Islet of Langerhans (tissue), 1 donor: ENCODE measurements around the gene GNA15.

Experiments used
- FAIRE-seq: peaks from one replicate; lab custom pipeline; 2011; peaks lifted over from hg19 to GRCh38; lab: Jason Lieb, UNC

Gene GNA15

DNA sequence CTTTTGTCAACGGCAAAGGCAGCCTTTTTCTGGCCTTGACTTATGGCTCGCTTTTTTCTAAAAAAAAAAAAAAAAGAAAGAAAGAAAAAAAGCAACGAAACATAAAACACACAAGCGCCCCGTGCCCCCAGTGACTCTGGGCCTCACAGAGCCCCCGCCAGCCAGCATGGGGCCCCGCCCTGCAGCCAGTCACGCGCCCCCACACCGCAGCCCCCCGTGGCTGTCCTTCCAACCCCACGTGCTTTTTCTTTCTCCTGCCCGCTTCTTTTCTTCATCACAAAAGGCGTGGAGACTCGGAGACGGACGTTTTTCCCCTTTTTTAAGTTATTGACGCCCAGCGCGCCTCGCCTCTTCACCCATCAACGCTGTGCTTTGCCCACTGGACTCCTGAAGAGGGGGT, 14.4 kb upstream of the GNA15 start:
- no peak for FAIRE-seq

DNA sequence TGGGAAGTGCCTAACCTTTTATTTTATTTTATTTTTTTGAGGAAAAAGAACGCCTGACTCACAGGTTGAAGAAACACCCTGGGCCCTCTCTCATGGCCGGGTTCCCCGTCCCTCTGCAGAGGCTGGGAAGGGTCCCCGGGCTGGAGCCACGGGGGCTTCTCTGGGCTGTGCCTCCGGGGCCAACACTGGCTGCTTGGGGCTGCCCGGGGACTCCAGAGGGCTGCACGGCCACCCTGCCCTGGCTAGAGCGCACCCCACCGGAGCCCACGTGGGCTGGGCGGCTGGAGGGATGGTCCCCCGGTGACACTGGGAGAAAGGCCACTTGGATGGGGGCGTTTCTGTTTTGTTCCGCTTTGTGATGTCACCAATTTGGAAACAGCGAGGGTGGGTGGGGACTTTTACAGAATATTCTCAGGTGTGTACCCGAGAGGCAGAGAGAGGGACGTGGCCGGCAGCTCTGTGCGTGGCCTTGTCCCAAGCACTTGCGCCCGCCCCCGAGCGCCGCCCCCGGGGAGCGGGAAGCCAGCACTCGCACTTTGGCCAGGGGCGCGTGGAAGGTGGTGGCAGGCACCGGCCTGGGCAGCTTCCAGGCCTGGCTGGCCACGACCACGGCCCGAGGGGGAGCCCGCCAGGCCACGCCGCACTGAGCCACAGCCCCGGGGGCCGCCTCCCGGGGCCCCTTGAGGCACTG, 13.9 kb upstream of the GNA15 start:
- FAIRE-seq = no peak

DNA sequence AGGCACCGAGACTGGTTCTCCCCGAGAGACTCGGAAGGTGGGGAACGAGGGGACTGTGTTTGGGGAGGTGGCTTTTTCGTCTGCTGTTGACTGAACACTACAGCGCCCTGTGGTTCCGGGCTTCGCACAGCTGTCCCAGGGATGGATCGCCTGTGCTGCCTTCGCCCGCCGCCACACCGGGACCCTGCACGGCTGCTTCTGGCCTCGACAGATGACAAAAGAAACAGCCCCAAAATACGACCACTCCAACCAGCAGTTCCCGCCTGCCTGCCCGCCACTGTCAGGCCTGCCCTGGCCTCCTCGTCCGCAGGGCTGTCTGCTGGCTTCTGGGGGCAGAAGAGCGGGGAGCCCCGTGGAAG, 13.3 kb upstream of the GNA15 start:
- no peak for FAIRE-seq

DNA sequence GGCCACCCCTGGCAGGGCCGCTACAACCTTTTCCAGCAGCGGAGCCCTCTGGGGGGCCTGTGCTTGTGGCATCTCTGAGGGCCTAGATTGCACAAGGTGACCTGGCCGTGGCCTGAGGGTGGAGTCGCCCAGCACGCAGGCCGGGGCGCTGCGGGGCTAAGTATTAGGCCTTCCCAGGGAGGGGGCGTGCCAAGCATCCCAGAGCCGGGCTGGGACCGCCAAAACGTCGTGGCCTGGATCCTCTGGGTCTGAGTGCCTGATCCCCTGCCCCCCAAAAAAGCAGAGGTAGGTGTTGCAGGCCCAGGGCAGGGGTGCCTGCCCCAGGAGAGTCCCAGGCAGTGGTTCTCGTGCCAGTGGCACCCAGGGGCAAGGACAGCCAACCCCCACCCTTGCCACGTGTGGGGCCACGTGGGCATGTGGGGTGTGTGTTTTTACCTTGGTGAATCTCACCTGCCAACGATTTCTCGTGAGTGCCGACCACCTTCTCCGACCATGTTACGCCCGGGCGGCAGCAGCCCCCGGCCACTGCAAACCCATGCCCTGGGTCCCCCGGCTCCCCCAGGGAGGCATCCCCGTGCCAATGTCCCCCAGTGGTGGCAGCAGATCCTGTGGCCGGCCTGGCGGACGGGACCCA, 12.6 kb upstream of the GNA15 start:
- no peak for FAIRE-seq

DNA sequence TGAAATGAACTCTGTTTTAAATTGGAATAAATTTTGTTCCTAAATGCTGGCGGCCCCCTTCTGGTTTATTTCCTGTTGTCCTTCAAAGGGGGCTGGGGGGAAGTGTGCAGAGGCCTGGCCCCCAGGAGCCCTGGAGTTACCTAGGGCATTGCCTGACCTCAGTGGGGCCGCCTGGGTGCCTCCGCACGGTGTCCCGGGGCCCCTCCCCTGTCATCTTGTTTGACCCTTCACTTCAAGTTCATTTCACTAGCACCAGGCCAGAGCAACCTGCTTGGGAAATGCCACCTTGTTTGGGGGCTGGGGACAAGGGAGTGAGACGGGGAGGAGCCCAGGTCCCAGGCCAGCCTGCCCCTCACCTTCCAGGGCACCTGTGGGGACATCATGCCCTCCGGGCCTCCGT, 11.9 kb upstream of the GNA15 start:
- no peak for FAIRE-seq

DNA sequence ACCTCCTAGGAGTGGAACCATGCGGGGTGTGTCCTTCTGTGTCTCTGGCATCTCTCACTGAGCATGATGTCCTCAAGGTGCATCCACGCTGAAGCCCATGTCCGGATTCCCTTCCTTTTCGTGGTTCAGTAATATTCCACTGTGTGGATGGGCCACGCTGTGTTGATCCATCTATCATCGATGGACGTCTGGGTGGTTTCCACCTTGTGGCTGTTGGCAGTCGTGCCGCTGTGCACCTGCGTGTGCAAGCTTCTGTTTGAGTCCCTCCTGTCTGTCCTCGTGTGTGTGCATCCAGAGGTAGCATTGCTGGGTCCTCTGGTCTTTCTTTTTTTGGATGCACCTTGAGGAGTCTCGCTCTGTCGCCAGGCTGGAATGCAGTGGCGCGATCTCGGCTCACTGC, 11.2 kb upstream of the GNA15 start:
- no peak for FAIRE-seq

DNA sequence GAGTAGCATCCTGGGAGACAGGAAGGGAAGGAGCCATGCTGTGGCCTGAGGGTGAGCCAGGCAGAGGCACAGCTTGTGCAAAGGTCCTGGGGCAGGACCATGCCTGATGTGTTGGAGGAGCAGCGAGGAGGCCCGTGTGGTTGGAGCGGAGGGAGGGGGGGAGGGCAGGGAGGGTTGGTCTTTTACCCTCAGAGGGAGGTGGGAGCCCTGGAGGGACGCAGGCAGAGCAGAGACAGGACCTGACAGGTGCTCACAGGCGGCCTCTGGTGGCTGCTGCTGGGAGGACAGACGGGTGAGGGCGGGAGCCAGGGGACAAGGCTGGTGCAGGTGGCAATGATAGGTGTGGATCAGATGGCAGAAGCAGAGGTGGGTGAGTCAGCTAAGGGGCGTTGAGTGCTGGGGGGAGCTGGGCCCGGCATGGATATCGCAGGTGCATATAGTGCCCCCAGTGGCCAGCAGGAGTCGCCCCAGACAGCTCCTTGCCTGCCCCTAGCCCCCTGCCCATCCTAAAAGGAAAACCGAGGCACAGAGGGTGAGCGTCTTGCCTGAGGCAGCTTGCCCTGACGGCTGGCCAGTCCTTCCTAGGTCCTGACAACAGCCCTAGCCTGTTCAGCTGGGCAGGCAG, 9.8 kb upstream of the GNA15 start:
- no peak for FAIRE-seq

DNA sequence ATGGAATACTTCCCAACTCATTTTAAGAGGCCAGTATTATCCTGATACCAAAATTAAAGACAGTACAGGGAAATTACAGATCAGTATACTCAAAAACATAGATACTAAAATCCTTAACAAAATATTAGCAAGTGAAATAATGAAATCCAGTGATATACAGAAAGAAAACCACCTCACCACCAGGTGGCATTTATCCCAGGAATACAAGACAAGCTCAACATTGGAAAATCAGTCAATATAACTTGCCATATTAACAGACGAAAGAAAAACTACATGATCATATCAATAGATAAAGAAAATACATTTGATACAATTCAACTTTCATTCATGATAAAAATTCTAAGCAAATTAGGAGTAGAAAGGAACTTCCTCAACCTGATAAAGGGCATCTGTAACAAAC, 6.7 kb upstream of the GNA15 start:
- FAIRE-seq = peak; percentile 71

DNA sequence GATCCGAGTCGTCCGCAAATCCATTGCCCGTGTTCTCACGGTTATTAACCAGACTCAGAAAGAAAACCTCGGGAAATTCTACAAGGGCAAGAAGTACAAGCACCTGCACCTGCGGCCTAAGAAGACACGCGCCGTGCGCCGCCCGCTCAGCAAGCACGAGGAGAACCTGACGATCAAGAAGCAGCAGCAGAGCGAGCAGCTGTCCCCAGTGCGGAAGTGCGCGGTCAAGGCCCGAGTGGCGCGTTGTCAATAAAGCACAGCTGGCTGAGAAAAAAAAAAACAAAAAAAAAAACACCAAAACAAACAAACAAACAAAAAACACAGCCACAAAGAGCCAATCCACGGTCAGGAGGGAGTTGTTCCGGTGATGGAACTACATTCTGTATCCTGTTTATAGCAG, 4.7 kb upstream of the GNA15 start:
- FAIRE-seq = no peak

DNA sequence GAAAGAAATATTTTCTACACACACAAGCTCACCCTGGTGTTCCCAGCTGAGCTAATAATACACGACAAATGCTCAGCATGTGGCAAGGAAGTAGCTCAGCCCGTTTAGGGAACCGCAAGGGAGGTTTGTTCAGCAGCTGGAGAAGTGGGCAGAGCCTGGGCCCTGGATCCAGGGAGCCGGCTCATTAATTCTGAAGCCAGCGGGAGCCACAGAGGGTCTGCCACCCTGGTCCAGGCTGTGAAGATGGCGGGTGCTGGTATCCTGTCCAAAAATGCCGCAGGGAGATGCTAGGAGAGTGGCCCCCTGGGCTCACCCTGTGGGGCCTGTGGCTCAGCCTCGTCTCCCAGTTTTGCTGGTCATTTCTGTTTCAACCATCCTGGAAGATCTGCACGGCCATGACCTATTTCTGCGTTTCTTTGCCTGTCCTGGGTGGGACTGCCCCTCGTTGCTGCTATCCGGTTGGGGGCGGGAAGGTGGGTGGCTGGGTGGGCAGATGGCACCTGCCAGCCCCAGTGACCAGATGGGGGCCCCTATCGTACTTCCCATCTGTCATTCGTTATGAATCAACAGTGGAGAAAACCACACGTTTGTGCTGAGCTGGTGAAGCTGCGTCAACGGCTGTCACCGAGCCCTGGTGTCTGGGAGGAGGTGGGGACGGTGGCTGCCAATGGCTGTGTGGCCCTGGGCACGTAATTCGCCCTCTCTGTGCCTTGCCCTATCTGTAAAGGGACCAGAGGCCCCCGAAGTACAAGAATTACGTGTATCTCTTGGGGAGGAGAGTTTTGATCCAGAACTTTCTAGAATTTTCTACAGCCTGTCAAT, 2.7 kb upstream of the GNA15 start:
- FAIRE-seq = peak; percentile 38

DNA sequence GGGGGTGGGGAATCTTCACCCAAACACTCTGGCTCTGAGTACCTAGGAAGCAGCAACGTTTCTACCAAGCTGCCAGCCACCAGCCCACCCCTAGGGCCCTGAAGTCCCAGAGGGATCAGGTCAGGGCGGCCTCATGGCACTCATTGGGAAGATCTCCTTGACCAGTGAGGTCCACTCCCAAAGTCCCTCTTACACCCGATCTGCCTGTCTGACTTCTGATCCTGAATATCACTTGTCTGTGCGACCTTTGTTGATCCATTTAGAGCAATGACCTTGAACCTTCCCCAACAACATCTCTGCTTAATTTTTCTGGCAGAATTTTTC, 2.1 kb upstream of the GNA15 start:
- no peak for FAIRE-seq

DNA sequence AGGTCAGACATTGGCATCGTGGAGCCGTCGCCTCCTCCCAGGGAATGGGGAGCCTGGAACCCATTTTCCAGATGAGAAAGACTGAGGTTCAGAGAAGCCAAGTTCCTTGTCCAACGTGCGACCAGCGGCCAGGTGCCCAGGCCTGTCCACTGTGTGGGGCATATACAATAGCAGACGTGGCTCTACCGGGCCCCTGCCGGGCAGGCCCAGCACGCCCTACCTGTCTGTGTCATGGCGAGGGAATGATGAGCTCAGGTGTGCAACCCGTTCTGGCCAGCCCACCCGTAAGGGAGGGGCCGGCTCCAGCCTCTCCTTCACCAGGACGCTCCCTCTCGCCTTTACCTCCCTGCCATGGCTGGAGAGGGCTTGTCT, 837 bp downstream of the GNA15 start:
- FAIRE-seq = no peak

DNA sequence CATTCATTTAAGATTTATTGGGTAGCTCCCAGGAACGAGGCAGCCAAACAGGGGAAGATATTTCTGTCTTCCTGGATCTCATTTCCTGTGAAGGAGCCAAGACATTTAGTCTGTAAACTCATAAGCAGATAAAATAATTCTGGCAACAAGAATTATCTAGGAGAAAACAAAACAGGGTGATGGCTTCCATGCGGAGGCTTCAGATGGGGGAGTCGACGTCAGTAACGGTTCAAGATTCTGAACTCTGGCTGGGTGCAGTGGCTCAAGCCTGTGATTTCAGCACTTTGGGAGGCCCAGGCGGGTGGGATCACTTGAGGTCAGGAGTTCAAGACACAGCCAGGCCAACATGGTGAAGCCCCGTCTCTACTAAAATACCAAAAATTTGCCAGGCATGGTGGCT, 1.3 kb downstream of the GNA15 start:
- FAIRE-seq = no peak

DNA sequence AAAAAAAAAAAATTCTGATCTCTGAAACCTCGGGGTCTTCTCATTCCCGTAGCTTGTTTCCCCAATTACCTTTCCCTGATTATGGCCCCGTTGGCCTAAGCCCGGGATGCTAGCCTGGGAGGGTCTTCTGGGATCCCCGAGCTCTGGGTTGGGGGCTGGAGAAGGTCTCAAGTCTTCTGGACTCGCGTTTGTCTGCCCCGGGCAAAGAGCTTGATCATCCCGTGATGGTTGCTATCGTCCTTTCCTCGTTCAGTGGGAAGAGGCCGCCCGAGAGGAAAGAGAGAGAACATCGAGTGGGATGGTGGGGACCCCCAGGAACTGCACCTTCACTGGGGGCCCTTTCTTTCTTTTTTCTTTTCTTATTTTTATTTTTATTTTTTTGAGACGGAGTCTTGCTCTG, 2.4 kb downstream of the GNA15 start:
- FAIRE-seq = no peak

DNA sequence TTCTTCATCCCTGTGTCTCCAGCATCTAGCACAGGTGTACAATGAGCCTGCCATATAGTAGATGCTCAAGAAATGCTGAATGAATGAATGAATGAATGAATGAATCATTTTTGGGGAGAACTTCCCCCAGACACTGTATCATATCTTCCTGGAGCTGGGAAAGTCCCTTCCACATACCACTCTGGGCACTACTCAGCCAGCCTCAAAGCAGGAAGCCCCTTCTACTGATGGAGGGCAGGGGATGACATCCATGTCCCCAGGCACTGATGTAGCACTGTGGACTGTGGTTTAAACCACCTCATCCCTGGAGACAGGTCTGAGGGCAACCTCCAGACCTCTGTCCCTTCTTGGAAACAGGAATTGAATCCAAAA, 4.8 kb downstream of the GNA15 start:
- FAIRE-seq = no peak

DNA sequence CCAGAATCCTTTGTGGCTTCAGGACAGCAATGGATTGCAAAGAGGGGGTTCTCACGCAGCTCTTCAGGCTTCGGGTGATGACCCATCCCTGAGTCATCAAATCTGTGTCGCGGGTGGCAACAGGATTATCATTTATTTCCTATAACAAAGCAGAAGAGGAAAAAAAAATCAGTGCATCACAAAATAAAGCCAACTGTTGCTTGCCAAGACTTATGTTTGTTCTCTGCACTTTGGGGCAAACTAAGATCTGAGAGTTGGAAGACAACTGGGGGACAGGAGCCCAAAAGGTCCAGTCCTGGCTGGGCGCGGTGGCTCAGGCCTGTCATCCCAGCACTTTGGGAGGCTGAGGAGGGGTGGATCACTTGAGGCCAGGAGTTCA, 6.4 kb downstream of the GNA15 start:
- no peak for FAIRE-seq

DNA sequence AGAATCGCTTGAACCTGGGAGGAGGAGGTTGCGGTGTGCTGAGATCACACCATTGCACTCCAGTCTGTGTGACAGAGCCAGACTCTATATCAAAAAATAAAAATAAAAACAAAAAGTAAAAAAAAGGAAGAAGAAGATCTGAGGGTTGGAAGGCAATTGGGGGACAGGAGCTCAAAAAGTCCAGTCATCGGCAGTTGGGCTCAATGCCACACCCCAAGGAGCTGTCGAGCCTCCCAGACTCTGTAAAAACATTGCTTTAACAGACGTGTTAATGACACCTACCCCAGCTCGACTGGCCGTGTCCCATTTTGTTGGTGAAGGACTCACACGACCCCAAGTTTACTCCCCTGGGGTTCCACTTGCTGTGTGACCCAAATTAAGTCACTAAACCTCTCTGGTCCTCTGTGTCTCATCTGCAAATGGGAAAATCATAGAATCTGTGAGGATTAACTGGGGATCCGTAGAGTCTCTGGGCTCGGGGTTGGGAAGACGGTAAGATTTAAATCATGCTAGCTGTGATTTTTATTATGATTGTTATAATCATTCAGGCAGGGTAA, 7.0 kb downstream of the GNA15 start:
- no peak for FAIRE-seq

DNA sequence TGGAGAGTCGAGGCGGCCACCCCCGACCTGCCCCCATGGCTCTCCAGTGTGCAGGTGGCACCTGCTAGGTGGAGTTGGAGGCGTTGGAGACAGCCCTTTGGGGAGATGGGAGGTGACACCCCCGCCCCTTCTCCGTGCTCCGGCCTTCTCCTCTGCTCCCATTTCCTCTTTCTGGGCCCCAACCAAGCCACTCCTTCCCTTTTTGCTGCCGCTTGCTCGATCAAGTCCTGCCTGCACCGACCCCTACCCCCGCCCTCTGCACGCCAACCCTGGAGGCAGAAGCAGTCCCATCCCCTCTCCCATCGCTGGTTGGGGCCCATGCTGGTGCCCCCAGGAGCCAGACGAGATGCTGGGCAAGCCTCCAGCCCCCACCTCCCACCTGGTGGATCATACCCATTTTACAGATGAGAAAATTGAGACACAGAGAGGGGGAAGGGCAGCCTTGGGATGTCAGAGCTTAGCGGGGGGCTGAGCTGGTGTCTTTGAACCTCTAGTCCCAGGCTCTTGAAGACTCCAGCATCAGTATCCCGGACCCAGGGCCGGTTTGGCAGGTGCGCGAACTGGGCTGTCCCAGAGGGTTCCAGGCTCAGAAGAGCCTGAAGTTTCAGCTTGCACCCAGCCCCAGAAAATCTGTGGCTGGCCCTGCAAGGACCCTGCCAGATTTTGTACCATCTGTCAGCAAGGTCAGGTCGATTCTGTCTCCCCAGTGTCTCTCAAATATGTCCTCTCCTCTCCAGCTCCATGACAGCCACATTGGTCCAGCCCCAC, 10.3 kb downstream of the GNA15 start:
- no peak for FAIRE-seq

DNA sequence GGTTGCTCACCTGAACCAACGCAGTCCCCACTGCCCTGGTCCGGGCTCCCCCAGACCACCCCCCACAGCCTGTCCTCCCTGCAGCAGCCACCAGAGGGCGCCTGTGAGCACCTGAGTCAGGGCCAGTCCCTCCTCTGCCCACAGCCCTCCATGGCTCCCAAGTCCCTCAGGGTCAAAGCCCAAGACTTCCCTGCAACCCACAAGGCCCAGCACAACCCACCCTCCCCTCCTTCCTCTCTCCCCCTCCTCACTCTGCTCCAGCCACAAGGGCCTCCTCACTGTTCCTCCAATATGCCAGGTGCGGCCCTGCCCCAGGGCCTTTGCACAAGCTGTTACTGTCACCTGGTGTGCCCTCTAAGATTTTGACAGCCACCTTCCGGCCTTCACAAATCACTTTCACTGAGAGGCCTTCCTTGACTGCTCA, 10.9 kb downstream of the GNA15 start:
- no peak for FAIRE-seq

DNA sequence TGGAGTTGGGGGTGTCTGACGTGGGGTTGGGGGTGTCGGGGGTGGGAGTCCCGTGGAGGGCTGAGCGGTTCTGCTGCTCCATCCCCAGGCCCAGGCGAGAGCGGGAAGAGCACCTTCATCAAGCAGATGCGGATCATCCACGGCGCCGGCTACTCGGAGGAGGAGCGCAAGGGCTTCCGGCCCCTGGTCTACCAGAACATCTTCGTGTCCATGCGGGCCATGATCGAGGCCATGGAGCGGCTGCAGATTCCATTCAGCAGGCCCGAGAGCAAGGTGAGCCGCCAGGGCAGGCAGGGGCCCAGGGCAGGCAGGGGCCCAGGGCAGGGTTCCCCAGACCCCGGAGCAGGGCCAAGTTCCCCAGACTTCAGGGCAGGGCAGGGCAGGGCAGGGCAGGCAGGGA, 12.7 kb downstream of the GNA15 start:
- no peak for FAIRE-seq

DNA sequence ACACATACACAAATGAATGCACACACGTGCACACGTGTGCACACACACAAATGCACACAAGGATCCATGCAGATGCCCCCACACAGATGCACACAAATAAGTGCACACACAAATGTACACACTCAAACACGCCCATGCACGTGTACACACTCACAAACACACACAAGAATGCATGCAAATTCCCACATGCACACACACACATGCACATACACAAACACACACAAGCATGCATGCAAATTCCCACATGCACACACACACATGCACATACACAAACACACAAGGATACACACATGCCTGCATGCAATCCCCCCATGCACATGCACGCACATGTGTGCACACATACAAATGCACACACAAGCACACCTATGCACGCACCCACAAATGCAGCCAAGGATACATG, 13.3 kb downstream of the GNA15 start:
- no peak for FAIRE-seq
